Body of pancreas (tissue), 4 donors: ENCODE data around the gene TBRG1.

Source experiments
- CTCF ChIP-seq, 7 experiments: fragments of 450-650 bp in 4 of 7; fragments of 200-600 bp in 3 of 7; sonication (generic) in 3 of 7; IDR thresholded peaks; one replicate each; pipeline ENCODE4 v1.5.1; 2016 to 2019; ENCODE audit warnings: antibody characterized with exemption in 7 of 7
- POLR2A ChIP-seq, 3 donors: fragments of 450-650 bp; IDR thresholded peaks; one replicate each; pipeline ENCODE4 v1.6.1; 2016; ENCODE audit warnings: antibody characterized with exemption in 3 of 3, mild to moderate bottlenecking in 2 of 3

GRCh38 chr11:124657904-124658303 is 35.2 kb downstream of the TBRG1 start:
- TF ChIP-seq CTCF (IDR thresholded peaks at IDR 0.05), result no peak
- TF ChIP-seq POLR2A (IDR thresholded peaks at IDR 0.05), result no peak
